NCI-H2029 (cell line): Measurements from ENCODE around the gene SKAP1.
"Not testable (repeated sequence)": the region's sequence is repeated elsewhere in the genome, so short reads cannot be mapped to it uniquely, and the experiment has no call there.

Experiments used
- DNase-seq: peaks from one replicate; lab custom pipeline; 2025; lab: John Stamatoyannopoulos, UW

Gene SKAP1

DNA sequence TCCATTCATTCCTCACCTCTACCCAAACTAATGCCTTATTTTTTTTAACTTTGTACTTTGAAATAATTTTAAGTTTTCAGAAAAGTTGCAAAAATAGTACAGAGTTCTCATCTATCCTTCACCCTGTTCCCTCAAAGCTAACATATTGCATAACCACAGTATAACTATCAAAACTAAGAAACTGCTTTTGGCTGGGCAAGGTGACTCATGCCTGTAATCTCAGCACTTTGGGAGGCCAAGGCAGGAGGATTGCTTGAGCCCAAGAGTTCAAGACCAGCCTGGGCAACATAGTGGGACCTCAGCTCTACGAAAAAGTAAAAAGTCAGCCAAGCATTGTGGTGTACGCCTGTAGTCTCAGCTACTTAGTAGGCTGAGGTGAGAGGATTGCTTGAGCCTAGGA lies 147.7 kb downstream of the SKAP1 start:
- DNase-seq, result no peak

DNA sequence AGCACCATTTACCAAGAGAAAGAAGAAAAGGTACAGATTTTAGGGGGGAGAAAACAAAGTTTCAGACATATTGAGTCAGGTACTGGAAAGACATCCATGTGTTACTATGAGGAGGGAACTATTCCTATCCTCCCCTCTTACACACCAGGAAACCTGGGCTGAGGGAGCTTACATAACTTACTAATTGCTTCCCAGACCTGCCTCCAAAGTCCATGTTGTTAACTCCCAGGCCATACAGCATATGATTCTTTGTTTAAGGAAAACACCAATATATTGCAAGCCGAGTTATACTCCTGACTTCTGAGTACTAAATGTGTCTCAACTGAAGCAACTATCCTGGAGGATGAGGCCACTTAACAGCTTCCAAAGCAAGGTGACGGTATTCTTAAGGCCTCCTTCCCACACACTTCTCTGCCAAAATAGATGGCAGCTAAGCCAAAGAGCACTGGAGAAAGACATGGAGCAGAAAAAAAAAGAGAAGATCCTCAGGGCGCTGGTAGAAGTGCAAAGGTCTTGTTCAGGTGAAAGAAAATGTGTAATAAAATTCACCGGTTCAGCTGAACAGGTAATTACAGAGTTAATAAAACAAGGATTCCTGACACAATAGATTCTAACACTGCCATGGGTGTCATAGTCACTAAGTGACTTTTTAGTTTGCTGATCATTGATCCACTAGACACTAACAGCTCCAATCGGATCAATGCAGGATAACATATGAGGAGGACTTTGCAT lies 151.1 kb downstream of the SKAP1 start:
- DNase-seq, result no peak

DNA sequence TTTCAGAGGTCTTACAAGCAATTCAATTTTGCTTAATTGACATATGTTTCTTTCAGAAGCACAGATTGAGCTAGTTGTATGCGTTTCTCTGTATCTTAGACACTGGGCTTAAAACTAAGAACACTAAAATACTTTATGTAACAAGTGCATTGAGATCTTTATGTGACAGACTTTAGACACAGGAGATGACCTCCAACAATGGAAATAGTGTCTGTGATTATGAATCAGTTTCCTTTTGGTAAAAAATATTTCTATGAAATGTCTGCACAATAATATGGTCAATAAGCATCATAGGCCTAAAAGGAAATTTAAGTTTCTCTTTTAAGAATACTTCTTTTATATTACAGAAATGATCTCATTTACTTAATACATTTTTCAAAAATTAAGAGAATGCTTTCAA lies 153.2 kb downstream of the SKAP1 start:
- no peak for DNase-seq

DNA sequence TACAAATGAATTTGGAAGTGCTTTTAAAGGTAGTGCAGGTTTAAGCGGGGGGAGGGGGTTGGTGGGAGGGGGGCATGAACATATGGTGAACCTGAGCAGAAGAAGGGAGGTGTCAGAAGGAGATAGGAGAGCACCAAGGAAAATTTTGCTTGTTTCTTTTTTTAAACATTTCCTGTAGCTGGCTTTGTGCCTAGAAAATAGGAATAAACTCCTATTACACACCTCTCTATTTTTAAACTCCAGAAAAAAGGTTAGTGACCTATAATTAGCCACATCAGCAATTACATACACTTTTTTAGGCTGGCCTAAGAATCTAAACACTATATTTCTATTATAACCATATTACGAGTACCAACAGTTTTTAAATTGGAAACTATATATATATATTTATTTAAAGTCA lies 159.1 kb downstream of the SKAP1 start:
- DNase-seq, result no peak

DNA sequence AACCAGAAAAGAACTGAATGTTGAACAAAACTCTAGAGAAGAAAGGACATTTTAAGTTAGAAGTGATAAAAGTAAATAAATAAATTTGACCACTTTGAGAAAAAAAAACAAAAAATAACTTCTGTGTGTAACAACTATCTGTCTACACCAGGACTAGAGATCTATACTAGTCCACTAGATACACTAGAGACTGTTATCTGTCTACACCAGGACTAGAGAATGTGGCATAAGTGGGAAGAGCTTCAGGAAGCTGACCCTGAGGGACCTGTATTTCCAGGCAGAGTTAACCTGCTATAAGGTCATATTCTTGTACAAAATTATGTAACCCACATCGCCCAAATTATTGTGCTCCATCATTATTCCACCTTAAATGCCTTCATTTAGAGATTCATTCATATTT lies 160.8 kb downstream of the SKAP1 start:
- DNase-seq, result no peak

DNA sequence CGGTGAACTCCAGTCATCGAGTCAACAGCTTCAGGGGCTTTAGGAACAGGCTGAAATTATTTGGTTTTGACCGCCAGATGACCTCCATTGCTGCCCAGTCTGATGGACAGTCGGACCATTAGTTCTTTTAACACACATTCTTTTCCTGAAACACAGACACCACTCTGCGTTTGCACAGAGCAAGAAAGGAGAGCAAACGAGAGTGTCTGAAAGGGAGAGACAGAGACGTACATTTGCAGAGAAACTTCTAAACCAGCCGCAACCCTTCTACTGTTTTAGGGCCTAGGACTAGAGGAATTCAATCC lies 166.3 kb downstream of the SKAP1 start:
- DNase-seq, result no peak

DNA sequence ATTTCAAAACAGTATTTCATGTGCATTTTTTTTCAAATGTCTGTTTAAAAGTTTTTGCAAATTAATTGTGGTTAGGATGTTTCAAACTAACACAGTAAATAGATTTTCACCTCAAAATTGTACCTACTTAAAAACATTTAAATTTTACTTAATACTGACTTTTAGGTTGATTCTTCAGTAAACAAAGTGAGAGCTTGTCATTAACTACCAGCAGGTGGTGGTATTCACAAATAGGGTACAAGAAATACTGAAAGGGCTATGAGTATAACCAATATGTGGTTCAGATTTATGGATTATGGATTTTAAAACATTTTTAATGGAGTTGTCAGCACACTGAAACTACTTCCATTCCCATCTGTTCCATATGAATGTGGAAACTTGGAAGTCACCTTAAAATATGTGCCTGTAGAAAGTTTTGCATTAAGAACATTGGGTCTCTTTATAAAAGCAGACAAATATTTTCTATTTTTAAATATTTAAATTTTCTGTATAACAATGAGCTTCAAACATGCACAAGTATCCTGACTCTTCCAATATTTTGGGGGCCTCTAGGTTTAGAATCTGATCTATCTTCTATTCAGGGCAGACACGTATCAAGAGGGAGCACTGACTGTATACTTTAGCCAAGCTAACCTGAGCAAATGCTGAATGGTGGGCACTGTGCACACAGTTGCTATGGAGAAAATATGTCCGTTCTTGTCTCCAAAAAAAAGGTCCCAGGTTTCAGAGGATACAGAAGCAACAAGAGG lies 166.9 kb downstream of the SKAP1 start:
- peak; percentile 12 for DNase-seq

DNA sequence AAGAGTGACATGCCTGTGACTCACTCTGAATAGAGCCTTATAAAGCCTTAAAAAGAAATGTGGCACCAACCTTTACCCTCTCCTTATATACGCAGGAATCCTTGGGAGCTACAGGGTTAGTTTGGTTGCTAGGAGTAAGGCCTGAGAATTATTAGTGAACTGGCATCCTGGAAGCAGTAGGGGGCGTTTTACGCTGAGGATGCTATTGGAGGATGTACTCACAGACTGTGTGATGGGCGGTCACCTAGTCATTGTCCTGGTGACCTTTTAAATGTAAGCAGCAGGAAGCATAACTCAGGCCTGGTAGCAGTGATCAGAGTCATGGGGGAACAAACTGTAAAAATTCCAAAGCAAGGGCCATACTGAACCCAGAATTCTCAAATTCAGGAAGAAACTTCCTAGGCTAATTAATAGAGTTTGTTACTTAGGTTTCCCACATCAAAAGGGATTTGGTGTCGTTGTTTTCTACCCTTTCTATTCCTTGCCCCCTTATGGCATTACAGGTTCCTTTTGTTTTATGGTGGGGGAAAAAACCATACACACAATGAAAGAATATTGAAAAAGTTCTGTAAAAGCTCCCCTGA lies 168.6 kb downstream of the SKAP1 start:
- DNase-seq, result peak; percentile 21

DNA sequence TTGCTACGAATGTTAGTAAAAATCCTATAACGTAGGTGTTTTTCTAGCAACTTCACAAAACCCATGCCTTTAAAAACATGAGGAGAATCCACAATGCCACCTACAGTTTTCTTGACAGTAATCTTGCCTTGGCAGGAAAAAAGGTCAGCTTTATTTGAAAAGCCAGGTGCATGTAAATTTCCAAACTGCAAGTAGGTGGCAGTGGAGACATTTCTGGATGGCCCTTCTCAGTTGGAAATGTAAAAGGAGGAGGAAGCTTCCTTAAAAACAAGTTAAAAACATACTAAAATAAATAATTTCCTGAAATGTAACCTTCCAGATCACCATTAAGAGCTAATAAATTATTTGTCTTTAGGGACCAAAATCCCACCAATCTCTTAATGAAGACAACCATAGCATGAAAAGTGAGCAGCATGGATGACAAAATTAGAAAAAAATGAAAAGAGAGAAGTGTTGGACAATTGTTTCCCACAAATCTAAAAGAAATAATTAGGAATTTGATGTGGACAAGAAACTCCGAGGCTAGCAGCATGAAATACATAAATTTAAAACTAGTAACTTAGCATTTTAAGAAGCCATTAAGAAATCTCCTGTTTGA lies 170.2 kb downstream of the SKAP1 start:
- DNase-seq, result peak; percentile 42

DNA sequence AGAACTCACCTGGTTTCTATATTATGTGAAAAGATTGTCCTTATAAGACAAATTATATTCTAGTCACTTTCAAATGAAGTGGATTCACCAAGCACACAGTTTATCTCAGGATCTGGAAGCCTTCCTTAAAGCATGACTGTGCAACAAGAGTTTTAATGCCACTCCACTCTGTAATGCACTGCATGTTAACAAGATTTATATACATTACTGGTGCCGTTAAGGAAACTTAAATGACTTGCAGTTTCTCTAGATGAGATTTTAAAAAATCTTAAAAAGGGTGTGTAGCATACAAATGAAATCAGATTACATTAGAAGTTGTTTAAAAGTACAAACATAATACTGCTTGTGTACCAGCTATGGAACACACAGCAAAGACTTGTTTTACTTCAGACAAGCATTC lies 171.7 kb downstream of the SKAP1 start:
- no peak for DNase-seq

DNA sequence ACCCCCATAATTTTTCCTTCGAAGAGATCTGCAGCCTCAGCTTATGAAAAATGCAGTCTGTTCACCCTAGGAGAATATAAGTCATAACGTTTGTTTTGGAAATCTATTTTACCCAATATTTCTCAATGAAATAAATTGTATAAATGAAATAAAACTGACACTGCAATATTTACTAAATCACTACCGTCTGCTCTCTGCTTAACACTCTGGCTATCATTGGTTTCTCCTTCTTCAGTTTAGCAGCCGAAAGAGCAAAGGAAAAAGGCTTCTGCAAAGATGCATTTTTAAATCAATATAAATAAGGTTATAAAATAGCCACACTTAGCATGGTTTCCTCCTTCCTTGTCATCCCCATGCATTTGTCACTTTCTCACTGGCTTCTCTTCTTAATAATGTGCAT lies 174.3 kb downstream of the SKAP1 start:
- DNase-seq, result no peak

DNA sequence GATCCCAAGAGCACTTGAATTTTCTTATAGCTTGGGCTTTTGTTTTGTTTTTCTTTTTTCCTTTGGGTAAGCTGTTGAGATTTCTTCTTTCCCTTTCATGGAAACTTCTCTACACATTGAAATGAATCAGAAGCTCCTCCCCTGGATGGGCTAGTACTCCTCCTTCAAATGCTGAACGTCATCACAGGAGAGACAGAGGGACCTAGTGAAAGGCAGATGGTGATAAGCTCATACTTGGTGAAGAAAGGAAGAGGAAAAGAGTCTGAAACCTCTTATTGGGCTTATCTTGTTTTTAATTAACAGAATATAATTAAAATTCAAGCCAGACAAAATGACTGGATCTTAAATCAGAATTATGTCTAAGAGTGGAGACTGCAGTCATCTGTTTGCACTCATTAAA lies 175.1 kb downstream of the SKAP1 start:
- no peak for DNase-seq

DNA sequence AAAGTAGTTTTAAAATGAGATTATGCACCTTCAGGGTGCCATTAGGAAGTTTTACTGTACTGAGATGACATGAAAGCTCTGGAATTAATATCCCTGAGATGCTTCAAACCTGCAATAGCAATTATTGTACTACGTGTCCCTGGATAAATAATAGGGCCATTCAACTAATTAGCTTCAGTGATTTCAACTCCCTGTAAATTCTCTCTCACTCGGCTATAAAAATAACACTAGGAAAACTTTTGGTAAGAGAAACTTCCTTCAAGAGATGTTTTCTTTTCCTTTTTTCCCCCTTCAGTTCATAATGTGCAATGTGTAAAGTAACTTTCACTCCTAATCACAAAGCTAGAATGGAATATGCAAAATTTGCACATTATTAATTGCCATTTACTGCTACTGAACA lies 176.0 kb downstream of the SKAP1 start:
- DNase-seq, result no peak

DNA sequence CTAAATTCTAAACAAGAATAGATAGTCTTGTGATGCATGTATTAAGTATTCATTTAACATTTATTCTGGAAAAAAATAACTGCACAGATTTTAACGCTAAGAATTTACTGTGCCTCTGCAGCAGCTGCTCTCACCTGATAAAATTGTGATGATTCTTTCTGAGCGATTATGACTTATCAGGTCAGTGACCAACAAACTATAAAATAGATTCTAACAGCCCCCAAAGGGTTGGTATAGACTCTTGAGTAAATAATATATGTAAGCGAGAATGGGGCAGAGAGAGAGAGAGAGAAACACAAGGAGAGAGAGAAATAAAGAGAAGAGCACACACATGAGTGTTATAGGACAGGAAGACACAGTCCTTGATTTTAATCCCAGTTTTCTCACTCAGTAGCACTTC lies 178.1 kb downstream of the SKAP1 start:
- DNase-seq, result no peak

DNA sequence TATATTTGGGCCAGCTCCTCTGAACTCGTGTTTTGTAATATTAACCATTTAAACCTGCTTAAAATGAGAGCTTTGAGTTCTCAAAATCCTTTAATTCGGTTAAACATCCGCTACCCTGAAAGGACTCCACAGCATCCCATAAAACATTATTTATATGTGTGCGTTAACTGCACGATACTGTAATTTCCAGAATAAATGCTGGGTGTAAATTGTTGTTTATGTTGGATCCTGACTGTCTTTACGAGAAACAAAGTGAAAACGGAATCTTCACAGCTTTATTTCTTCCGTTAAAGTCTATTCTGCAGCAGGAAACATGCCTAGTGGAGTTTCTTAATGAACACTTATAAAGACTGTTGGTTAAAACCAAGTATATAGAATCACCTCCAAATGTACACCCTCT lies 179.1 kb downstream of the SKAP1 start:
- no peak for DNase-seq

DNA sequence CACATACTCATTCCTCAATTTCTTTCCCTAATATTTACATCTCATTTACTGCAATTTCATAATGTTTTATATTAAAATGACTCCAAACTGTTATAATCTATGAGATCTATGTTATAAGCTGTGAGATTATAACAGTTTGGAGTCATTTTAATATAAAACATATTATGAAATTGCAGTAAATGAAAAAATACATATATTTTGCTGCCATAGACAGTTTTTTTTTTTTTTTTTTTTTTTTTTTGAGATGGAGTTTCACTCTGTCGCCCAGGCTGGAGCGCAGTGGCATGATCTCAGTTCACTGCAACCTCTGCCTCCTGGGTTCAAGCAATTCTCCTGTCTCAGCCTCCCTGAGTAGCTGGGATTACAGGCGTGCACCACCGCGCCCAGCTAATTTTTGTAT lies 180.0 kb downstream of the SKAP1 start:
- DNase-seq, result not testable (repeated sequence)

DNA sequence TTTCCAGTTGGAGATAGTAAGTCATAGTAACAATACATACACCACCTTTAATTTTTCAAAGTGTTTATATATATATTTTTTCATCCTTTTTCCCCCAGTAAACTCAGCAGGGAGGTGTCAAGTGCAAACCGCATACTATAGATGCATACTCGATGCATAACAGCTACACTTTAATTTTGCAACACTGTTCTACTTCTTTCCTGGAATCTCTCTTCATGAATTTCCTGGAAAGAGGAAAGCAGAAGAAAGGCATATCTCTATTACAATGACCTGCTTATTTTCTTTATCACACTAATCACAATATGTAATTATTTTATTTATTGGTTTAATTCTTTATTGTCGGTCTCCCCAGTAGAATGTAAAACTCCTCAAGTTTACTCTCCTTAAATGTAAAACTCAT lies 182.4 kb downstream of the SKAP1 start:
- DNase-seq, result no peak

DNA sequence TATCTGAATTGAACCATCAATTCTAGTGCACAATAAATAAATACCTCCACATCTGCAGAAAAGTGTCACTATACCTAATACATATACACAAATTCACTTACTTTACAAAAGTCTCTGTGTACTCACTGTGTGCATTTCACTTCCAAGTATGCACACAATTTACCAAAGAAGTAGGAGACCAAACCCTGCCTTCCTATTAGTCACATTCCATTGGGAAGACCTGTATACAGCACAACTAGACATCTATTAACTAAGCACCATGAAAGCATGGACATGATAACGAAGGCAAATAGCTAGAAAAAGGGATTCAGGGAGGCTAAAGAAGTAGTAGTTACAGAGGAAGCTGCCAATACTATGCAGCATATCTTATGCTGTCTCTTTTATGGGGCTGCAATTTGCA lies 183.0 kb downstream of the SKAP1 start:
- DNase-seq, result no peak

DNA sequence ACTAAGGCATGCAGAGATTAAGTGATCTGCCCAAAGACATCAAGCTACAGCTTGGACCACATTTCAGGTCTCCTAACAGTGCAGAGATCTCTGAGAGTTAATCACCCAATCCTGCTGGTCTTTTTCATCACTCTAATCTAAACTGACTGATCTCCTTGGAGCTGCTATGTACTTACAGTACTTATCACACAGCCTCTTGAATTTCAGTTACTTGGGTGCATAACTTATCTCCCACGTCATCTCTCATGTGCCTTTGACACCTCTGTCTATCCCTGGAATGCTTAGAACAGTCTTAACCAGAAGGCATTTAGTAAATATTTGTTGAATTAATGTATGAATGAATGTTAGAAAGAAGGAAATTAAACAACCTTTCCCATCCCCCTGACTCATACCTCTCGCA lies 183.4 kb downstream of the SKAP1 start:
- DNase-seq, result no peak

DNA sequence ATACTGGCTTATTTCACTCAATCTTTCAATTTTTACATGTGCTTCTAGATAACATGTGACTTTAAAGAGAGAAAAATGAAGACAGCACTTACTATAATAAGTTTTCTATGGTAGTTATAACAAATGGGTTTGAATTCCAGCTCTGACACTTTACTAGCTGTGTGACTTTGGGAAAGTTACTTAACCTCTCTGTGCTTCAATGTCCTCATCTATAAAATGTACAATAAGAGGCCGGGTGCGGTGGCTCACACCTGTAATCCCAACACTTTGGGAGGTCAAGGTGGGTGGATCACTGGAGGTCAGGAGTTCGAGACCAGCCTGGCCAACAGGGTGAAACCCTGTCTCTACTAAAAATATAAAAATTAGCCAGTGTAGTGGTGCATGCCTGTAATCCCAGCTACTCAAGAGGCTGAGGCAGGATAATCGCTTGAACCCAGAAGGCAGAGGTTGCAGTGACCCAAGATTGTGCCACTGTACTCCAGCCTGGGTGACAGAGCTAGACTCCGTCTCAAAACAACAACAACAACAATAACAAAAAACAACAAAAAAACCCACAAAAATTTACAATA lies 184.5 kb downstream of the SKAP1 start:
- DNase-seq, result not testable (repeated sequence)

DNA sequence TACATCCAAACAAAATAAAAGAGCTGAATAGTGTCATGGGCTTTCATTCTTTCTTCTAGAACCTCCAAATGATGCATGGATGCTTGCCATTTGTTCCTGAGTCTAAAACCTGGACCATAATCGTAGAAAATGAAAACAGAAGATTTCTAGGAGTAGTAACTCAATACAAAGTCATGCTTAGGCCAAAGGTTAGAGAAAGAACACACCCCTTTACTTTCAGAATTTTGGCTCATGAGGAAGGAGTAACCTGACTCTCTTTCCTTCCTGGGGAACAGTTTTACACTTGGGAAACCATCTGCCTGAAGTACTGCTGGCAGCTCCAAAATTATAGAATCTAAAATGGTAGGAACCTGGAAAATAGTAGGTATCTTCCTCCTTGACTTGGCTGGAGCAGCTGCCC lies 185.2 kb downstream of the SKAP1 start:
- DNase-seq, result no peak

DNA sequence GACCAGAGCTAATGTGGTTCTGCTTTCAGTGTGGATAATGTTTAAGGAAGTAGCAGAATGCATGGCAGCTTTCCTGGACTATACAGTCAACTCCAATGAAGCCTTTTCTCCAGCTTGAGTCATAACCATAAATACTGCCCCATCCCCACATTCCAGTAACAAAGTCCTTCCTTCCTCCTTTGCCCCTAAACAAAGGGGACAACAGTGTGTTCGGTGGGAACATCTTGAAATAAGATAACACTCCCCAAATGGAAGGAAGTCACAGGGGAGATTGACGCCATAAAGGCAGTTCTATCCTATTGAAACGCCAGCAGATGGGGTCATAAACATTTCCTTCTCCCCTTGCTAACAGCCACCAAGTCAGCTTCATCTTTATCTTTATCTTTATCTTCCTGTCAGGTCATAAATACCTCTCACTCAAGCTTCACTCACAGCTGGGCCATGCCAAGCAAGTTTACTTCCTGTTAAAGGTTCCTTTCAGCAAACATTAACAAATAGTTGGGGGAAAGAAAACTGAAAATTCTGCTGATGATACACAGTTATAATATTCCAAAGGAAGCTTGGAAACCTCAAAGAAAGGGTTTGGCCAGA lies 185.8 kb downstream of the SKAP1 start:
- DNase-seq, result no peak
